Stimulated activated CD8-positive, alpha-beta memory T cell treated with anti-CD3 and anti-CD28 coated beads, Interleukin-7, amount 100 ng/mL, for 4 hours (primary cell): ENCODE results near the gene SRGAP2.
"Not testable (repeated sequence)": the region's sequence is repeated elsewhere in the genome, so short reads cannot be mapped to it uniquely, and the experiment has no call there.

Experiments used
- DNase-seq, 2 donors: peaks; one replicate each; pipeline ENCODE4 v3.0.0-alpha.2; 2020; ENCODE audit warnings: low read depth in 2 of 2

The SRGAP2 gene

DNA sequence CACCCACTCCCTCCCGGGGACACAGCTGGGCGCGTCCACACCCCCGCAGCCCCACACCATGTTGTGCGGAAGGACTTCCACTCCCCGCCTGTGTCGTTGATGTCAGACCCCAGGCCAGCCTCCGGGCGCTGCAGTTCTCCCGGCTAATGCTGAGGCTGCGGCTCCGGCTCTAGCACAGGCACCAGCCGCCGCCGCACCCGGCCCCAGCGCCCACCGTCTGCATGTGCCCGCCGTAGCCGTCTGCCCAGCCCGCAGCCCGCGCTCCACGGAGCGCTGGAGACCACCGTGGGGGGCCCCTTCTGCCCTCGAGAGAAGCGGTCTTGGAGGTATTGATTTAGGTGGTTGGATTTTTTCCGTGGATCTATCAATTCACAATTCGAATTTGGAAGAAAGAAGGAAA lies 2.2 kb downstream of the SRGAP2 start:
- DNase-seq: not testable (repeated sequence)

GRCh38 chr1:206210802-206211201 lies 7.5 kb downstream of the SRGAP2 start:
- not testable (repeated sequence) for DNase-seq

DNA sequence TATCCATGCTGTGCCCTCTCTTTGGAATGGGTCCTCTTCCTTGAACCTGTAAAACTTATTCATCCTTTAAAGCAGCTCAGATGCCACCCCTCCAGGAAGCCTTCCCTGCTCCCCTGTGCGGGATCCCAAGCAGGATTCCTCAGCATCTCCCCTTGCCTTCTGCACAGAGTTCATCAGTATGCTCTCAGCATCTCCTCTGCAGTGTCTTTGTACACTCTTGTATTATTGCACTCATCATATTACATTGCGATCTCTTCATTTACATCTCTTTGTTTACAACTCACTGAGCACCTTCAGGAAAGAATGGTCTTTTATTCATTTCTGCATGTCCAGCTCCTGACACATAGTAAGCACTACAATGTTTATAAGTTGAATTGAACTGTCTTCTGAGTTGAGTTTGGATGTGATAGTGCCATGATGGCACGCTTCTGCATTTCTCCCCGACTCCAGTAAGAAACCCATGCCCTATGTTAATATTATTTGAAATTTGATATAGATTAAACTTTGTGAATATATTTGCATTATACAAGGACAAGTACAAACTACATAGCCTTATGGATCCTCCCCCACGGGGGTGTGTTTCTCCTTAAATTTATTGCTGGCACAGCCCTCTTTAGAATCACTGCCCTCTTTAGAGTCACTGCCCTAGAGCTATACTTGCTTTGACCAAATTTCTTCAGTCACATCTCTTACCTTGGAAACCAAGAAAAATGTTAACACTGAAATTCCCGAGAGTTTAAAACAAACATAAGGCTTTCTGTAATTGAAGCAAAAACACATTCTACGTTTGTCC lies 12.5 kb downstream of the SRGAP2 start:
- DNase-seq: not testable (repeated sequence)

GRCh38 chr1:206218285-206218684 lies 14.9 kb downstream of the SRGAP2 start:
- DNase-seq: not testable (repeated sequence)

DNA sequence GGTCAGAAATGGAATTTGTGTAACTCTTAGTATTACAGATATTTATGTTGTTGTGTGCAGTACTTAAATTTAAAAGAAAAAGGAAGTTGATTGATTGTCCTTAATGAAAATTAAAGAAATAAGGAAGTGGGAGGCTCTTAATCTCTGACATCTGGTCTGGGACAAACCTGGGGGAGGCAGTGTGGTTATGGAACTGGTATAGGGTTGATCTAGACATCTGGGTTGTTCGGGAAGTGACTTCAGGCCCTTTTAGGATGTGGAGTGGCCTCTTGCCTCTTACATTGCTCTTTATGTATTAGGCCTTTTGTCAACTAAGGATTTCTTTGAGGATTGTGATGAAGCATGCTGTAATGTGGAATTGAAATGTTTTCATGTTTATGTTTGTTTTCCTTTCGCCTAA lies 15.4 kb downstream of the SRGAP2 start:
- DNase-seq: not testable (repeated sequence)

GRCh38 chr1:206219514-206220331 lies 16.4 kb downstream of the SRGAP2 start:
- DNase-seq: not testable (repeated sequence)

DNA sequence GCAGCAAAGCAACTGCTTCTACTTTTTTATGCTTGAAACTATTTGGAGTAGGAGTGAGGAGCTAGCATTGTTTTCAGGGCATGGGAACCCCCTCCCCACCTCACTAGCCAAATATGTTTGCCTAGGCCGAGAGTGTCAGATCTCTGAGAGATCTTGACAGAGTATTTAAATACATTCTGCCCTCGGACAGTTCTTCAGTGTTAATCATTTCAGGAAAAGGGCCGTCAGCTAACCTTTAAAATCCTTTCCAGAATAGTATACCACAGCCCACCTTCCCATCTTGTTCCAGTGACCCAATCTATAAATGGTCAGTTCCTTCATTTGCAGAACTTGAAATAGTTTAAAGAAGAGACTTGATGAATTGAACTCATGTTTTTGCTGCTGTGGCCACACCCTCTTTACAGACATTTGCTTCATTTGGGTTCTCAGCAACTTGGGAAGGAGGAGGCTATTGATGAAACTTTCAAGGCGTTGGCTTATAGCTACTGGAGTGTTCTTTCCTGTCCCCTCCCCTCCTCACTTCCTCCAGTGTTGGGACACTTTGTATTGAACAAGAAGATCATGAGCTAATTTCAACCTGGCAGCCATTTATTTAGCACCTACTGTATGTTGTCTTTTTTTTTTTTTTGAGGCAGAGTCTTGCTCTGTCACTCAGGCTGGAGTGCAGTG lies 17.1 kb downstream of the SRGAP2 start:
- not testable (repeated sequence) for DNase-seq

DNA sequence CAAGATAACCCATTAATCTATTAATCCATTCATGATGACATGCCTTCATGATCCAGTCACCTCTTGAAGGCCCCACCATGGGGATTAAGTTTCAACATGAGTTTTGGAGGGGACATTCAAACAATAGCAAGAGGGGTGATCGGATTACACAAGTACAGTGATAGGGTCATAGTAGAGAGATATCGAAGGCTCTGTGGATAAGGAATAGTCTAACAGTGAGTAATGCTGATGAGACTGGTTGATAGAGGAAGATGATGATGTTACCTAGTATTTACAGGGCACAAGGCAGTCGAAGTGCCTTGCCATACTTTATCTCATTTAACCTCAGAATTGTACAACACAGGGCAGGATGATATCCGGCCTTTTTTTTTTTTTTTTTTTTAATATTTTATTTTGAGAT lies 18.2 kb downstream of the SRGAP2 start:
- DNase-seq: not testable (repeated sequence)

- not testable (repeated sequence) for DNase-seq
These were observed 20.9 kb downstream of the SRGAP2 start for GRCh38 chr1:206224190-206224776.

DNA sequence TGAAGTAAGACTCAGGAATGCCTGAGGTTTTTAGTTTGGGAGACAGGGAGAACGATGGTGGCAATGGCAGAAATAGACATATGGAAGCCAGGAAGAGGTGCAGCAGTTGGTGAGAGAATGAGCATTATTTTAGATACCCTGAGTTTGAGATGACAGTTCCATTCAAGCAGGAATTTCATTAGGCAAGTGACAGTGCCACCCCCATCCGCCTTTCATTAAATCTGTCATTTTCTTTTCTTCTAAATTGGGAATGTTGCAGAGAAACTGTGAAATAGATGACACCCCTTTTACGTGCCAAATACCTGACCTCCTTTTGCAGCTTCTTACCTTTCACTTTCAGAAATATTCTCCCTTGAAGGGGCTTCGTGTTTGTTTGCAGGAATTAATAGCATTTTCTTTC lies 22.0 kb downstream of the SRGAP2 start:
- DNase-seq: not testable (repeated sequence)

DNA sequence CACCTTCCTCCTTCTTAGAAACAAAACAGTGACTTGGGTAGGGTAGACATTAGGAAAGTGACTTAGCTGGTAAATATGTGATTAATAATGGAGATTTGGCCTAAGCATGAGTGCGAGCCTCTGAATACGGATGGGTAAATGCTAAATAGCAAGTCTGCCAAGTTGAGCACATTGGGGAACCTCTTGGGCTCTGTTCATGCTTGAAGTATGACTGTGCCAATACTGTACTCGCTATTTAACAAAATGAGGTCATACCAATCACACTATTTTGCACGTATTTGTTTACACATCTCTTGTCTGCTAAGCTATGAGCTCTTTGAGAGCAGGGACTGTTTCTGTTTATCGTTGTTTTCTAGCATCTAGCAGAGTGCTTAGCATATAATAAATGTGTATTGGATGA lies 23.5 kb downstream of the SRGAP2 start:
- not testable (repeated sequence) for DNase-seq

DNA sequence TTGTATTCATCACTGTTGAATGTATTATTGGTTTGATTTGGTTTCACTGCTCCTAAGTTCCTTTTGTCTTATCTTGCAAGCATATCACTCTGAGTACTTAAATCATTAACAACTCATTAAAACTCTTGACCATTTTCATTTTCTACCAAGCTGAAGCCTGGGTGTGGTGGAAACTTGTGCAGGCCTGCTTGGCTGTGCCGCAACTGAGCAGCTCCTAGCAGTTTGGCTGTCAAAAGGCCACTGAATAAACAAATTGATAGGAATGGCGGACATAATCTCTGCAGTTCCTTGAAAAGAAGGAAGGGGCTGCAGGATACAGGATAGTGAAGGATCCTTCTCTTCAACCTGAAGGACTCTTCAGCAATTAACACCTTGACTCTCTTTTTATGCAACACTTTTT lies 25.9 kb downstream of the SRGAP2 start:
- not testable (repeated sequence) for DNase-seq

GRCh38 chr1:206231989-206232388 lies 28.6 kb downstream of the SRGAP2 start:
- DNase-seq: not testable (repeated sequence)

- DNase-seq: not testable (repeated sequence)
These were observed 29.8 kb downstream of the SRGAP2 start for GRCh38 chr1:206232970-206233645.

GRCh38 chr1:206234189-206234916 lies 31.0 kb downstream of the SRGAP2 start:
- not testable (repeated sequence) for DNase-seq

GRCh38 chr1:206235190-206235589 lies 31.8 kb downstream of the SRGAP2 start:
- DNase-seq: not testable (repeated sequence)

GRCh38 chr1:206240288-206240687 lies 36.9 kb downstream of the SRGAP2 start:
- DNase-seq: not testable (repeated sequence)

DNA sequence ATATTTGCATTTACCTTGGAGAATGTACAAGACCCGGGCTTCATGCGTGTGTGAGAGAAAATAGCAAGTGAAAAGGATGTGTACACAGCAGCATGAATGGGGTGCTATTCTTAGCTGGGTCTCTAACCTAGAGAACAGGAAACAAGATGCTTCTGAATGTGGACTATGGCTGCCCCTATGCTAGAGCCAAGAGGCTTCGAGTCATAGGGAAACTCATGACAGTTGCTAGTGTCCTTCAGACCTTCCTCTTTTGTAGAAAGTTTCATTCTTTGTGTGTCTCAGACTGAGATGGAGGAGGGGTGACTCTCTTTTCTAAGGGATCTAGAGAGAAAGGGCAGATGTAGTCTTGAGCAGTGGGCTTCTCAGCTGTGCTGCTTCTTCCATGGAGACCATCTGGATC lies 40.0 kb downstream of the SRGAP2 start:
- not testable (repeated sequence) for DNase-seq

GRCh38 chr1:206245479-206245878 lies 42.1 kb downstream of the SRGAP2 start:
- DNase-seq: not testable (repeated sequence)

DNA sequence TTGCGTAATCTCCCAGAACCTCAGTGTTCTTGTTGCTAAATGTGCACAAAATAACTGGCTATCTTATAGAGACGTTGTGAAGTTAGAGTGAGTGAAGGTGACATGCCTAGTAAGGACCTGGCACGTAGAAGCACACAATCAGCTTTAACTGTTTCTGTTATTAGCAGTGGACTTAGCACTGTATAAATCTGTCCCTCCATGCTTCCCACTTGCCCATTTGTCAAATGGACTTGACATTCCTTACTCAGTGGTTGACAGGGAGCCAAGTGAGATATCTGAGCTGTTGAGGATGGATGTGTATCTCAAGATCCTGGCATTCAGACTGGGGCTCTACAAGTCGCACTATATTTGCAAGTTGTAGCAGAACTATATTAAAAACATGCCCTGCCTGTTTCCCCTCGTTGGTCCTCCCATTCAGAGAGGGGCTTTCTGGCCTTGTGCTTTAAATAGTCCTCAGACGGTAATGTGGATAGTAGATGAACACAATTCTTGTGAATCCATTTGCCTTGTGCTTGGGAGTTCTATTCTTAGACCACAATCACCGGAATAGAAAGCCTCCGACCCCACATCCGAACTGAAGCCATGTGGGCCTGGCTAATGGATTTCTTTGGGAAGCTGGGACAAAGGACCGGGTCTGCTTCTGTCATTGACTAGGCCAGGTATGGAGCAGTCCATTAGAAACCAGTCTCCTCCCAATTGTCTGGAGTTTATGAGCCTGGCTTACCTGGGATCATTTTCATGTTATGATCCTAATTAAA lies 43.0 kb downstream of the SRGAP2 start:
- DNase-seq: not testable (repeated sequence)
